ENCODE results near the gene SCUBE1. TPM values are rescaled to one million over a fixed set of nuclear protein-coding genes. Genes with fewer than 3 reads are reported as not detected.

SCUBE1 gene
- total RNA-seq, 4 donors from 2014 or later: 0.78 to 3.5 (median 0.95) TPM

DNA sequence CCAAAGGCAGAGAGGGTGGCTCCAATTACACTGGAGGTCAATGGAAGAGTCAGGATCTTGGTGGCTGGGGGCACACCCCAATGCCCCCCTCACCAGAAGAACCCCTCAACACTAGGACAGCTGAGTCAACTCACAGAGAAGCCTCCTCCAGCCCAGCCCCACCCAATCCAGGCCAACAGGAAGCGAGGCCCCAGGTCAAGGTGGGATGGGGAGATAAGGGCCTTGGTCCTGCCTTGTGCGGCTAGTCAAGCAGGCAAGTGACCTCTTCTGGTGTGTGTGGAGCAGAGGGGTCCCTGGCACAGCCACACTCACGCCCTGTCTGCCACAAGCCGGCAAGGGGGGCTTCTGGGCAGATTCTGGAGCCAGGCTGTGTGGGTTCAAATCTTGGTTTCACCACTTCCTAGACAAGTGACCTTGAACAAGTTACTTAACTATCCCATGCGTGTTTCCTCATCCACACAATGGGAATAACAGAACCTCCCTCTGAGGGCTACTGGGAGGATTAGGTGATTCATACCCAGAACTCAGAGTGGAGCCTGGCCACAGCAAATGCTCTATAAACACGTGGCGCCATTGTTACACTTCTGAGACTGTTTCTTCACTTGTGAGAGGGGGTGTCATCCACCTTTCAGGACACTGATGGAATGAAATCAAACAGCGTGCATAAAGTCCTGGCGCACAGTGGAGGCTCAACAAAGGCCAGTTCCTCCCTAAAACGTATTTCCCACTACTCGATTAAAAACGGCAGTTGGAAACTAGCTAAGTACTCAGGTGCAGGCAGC lies 159.5 kb downstream of the SCUBE1 start:
- intact Hi-C loops (cut with DNase I): no loop called here
- Histone ChIP-seq H3K27ac (no peak overlapping the region), H3K27me3 (no peaks in the 10 kb centered on the region), H3K9me3 (no peaks in the 10 kb centered on the region), H3K4me3 (replicated peaks in 1 of 3) (no peak overlapping the region), H3K4me1 (peaks cover 9 to 10% of the 10 kb centered on the region in 2 donors), H3K36me3 (peaks cover 7 to 8% of the 10 kb centered on the region in 2 donors)
- 85 to 92% methylated on average over 10 to 12 of the region's 12 CpGs for WGBS, 2 donors
- TF ChIP-seq, protein P1, sequence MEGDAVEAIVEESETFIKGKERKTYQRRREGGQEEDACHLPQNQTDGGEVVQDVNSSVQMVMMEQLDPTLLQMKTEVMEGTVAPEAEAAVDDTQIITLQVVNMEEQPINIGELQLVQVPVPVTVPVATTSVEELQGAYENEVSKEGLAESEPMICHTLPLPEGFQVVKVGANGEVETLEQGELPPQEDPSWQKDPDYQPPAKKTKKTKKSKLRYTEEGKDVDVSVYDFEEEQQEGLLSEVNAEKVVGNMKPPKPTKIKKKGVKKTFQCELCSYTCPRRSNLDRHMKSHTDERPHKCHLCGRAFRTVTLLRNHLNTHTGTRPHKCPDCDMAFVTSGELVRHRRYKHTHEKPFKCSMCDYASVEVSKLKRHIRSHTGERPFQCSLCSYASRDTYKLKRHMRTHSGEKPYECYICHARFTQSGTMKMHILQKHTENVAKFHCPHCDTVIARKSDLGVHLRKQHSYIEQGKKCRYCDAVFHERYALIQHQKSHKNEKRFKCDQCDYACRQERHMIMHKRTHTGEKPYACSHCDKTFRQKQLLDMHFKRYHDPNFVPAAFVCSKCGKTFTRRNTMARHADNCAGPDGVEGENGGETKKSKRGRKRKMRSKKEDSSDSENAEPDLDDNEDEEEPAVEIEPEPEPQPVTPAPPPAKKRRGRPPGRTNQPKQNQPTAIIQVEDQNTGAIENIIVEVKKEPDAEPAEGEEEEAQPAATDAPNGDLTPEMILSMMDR (IDR thresholded peaks at IDR 0.05): no peak
- no peak for TF ChIP-seq POLR2A (IDR thresholded peaks at IDR 0.05)
- DNase-seq: no peak

DNA sequence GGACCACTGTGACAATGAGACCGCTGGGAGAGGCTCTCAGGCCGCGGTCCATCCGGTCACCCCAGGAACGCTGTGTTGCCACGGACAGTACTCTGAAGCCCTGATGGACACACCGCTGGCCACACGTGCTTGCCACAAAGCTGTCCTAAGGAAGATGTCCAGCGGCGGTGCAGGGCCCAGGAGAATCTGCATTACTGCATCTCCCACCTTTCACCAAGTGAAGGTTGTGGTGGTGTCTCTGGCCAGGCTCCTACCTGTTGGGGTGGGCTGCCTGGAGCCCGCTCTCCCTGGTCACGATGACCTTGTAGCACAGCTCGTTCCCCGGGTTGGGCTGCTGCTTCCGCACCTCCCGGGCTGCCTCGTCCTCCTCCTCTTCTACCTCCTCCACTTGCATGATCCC lies 160.4 kb downstream of the SCUBE1 start:
- Histone ChIP-seq H3K36me3 (peaks cover 7 to 8% of the 10 kb centered on the region in 2 donors), H3K27me3 (no peaks in the 10 kb centered on the region), H3K4me3 (replicated peaks in 1 of 3) (no peak overlapping the region), H3K27ac (no peak overlapping the region), H3K9me3 (no peaks in the 10 kb centered on the region), H3K4me1 (peaks cover 9 to 10% of the 10 kb centered on the region in 2 donors)
- DNase-seq: no peak
- no peak for TF ChIP-seq POLR2A (IDR thresholded peaks at IDR 0.05)
- TF ChIP-seq, protein P1 (IDR thresholded peaks at IDR 0.05): no peak
- WGBS, 2 donors: 94% methylated on average over 7 to 8 of the region's 17 CpGs
- intact Hi-C loops (cut with DNase I): no loop called here

DNA sequence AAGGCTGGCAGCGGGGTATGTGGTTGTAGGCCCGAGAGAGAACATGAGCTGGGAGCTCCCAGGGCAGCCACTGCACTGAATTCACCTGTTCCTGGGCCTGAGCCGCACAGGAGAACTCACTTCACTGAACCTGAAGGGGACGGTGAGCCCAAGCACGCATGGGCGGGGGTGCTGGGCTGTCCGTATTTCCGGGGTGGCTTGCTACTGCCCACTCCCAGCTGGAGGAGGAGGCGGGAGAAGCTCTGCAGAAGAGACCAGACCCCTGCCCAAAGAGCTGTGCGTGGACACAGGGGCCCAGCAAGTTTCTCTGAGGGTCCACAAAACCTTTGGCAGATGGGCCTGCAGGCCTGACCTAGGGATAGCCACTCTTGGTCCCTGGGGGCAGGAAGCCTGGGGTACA lies 161.1 kb downstream of the SCUBE1 start:
- WGBS, 2 donors: 87 to 89% methylated on average over 7 to 8 of the region's 10 CpGs
- TF ChIP-seq, protein P1 (IDR thresholded peaks at IDR 0.05): no peak
- TF ChIP-seq POLR2A (IDR thresholded peaks at IDR 0.05): no peak
- no peak for DNase-seq
- no peak overlapping the region for H3K4me3 ChIP-seq (replicated peaks in 1 of 3)
- no peak overlapping the region for H3K27ac ChIP-seq
- no peaks in the 10 kb centered on the region for H3K9me3 ChIP-seq
- peaks cover 7 to 8% of the 10 kb centered on the region in 2 donors for H3K36me3 ChIP-seq
- no peaks in the 10 kb centered on the region for H3K27me3 ChIP-seq
- intact Hi-C loops (cut with DNase I): no loop called here
- H3K4me1 ChIP-seq: peaks cover 9 to 10% of the 10 kb centered on the region in 2 donors

DNA sequence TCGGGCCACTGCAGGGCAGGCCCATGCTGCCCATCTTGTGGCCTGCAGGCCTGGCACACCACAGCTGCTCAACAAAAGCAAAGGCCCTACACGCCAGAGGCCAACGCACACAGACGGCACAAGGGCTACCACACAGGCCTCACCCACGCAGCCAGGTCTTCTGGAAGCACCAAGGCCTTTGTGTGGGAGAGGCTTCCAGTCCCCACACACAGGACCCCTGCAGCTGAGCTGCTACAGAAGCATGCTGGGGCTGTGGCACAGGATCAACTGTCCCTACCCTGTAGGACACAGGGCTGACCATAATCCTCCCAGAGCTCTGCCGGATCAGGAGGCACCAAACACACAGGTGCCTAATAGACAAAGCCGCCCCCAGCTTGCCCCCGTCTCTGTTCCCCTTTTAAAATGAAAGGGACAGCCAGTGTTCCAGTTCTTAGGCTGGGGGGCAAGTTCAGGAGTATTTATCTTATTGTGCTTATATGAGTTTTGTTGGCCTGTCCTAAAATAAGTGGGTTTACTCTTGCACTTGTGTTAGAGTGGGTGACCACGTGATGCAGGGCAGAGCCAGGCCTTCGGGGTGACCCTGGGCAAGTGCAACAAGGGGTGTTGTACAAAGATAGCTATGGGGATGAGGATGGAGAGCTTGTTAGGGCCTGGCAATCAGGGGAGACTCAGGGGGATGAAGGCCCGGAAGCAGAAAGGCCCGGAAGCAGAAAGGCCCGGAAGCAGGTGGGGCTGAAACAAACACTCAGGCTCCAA lies 161.7 kb downstream of the SCUBE1 start:
- intact Hi-C loops (cut with DNase I): no loop called here
- H3K4me1 ChIP-seq: peaks cover 9 to 10% of the 10 kb centered on the region in 2 donors
- 77 to 91% methylated on average over 5 to 9 of the region's 13 CpGs for WGBS, 2 donors
- H3K9me3 ChIP-seq: no peaks in the 10 kb centered on the region
- H3K4me3 ChIP-seq (replicated peaks in 1 of 3): no peak overlapping the region
- DNase-seq: no peak
- H3K27me3 ChIP-seq: no peaks in the 10 kb centered on the region
- no peak overlapping the region for H3K27ac ChIP-seq
- peaks cover 7 to 8% of the 10 kb centered on the region in 2 donors for H3K36me3 ChIP-seq
- TF ChIP-seq, protein P1 (IDR thresholded peaks at IDR 0.05): no peak
- no peak for TF ChIP-seq POLR2A (IDR thresholded peaks at IDR 0.05)

DNA sequence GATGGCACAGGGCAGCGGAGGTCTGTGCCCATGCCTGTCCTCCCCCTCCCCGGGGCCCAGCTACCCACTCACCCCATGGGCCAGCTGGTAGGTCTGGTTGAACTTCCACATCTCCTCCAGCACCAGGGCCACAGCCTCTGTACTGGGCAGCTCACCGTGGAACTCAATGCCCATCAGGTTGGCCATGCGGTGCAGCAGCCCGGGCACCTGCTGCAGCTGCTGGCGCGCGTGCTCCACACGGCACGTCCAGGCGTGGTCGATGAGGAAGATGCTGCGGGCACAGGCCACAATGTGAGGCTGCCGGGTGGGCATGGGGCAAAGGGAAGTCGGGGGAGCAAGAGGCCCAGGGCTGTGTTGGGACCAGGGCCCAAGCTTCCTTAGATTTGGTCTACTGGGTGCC lies 162.5 kb downstream of the SCUBE1 start:
- Histone ChIP-seq H3K9me3 (no peaks in the 10 kb centered on the region), H3K27me3 (no peaks in the 10 kb centered on the region), H3K4me1 (peaks cover 3 to 4% of the 10 kb centered on the region in 2 donors), H3K4me3 (replicated peaks in 1 of 3) (no peak overlapping the region), H3K36me3 (peaks cover 7 to 8% of the 10 kb centered on the region in 2 donors), H3K27ac (no peak overlapping the region)
- intact Hi-C loops (cut with DNase I): no loop called here
- TF ChIP-seq, protein P1 (IDR thresholded peaks at IDR 0.05): no peak
- no peak for TF ChIP-seq POLR2A (IDR thresholded peaks at IDR 0.05)
- 92 to 93% methylated on average over 12 to 15 of the region's 15 CpGs for WGBS, 2 donors
- no peak for DNase-seq

Data from thyroid gland (tissue), 4 donors.